IPS-NIHi7 (cell line): ENCODE data around the gene TRAP1.
A peak's percentile ranks its signal among the peaks of the same experiment; 100 is the strongest.
"Not testable (repeated sequence)": the region's sequence is repeated elsewhere in the genome, so short reads cannot be mapped to it uniquely, and the experiment has no call there.

Experiments used
- DNase-seq: peaks from one replicate; pipeline ENCODE4 v3.0.0; 2012; ENCODE audit warnings: mixed read lengths; ENCODE audit errors: extremely low spot score

TRAP1 gene

GRCh38 chr16:3612510-3613466 lies 104.5 kb downstream of the TRAP1 start:
- no peak for DNase-seq

GRCh38 chr16:3611146-3611975 lies 106.0 kb downstream of the TRAP1 start, which contains the start of gene SLX4:
TSS of gene SLX4 (minus strand) at chr16:3611606. CDS start at chr16:3608964, 2,642 bp downstream.
- peak; percentile 100 for DNase-seq

- DNase-seq, result no peak
These were observed 106.6 kb downstream of the TRAP1 start for GRCh38 chr16:3610698-3611145.

GRCh38 chr16:3609895-3610697 lies 107.2 kb downstream of the TRAP1 start:
- no peak for DNase-seq

GRCh38 chr16:3608976-3609375 lies 108.3 kb downstream of the TRAP1 start:
- DNase-seq, result not testable (repeated sequence)

- no peak for DNase-seq
These were observed 109.3 kb downstream of the TRAP1 start for GRCh38 chr16:3608069-3608468.
